GM12878 (cell line): Measurements from ENCODE around the gene GRK6. TPM values are rescaled to one million over a fixed set of nuclear protein-coding genes. Genes with fewer than 3 reads are reported as not detected.
A peak's percentile ranks its signal among the peaks of the same experiment; 100 is the strongest.

ENCODE experiments used
- ATAC-seq: fragments of 200-7000 bp; cut with Tn5 transposase; 3 replicates; pipeline ENCODE4 v1.9.1; 2020; ENCODE audit warnings: mild to moderate bottlenecking, moderate library complexity
- BruUV-seq: library from RNA; stranded (reverse); fragments of 400-500 nt; replicated peaks from 2 replicates; lab custom pipeline; 2021; lab: Mats Ljungman, UMichigan
- CTCF ChIA-PET: fragments of 300-600 bp; sonication (Branson Sonifier 250); formaldehyde crosslinking; extraction: SDS; loops from one replicate; lab custom pipeline; 2021; ENCODE audit warnings: inconsistent platforms; lab: Yijun Ruan, JAX
- POLR2A ChIA-PET: fragments of 350-600 bp; formaldehyde crosslinking; extraction: SDS; loops from one replicate; lab custom pipeline; 2021; ENCODE audit warnings: inconsistent platforms; lab: Charles Lee
- RAD21 ChIA-PET: fragments of 300-600 bp; sonication (Branson Sonifier 250); formaldehyde crosslinking; loops from one replicate; lab custom pipeline; 2023; ENCODE audit warnings: antibody characterized with exemption; ENCODE audit not compliant: unreplicated experiment; lab: Charles Lee
- SMC1A ChIA-PET: fragments of 300-600 bp; sonication (Branson Sonifier 250); formaldehyde crosslinking; loops from one replicate; lab custom pipeline; 2023; ENCODE audit not compliant: unreplicated experiment, uncharacterized antibody; lab: Charles Lee
- DNase-seq: peaks from one replicate; pipeline ENCODE4 v3.0.0-alpha.2; 2011; ENCODE audit warnings: low read depth, low spot score
- FAIRE-seq: peaks from 3 replicates; lab custom pipeline; 2011; peaks lifted over from hg19 to GRCh38; lab: Jason Lieb, UNC
- H2AFZ ChIP-seq: 2 replicates; pipeline ENCODE4 v1.6.0; 2011; ENCODE audit warnings: low read depth, low read length, control low read depth; ENCODE audit not compliant: control insufficient read depth
- H3K27ac ChIP-seq: 2 replicates; pipeline ENCODE4 v1.5.1; 2011; ENCODE audit warnings: control low read depth; ENCODE audit not compliant: control insufficient read depth, insufficient read depth
- H3K27me3 ChIP-seq, 2 experiments: replicated peaks in 1 of 2; 2 replicates each; pipeline versions ENCODE4 v1.6.0 to v1.6.1; 2011; ENCODE audit warnings: low read length in 1 of 2; ENCODE audit not compliant: control insufficient read depth in 2 of 2, insufficient read depth in 2 of 2
- H3K36me3 ChIP-seq, 2 experiments: 2 replicates each; pipeline ENCODE4 v1.5.1; 2011; ENCODE audit warnings: low read length in 1 of 2; ENCODE audit not compliant: control insufficient read depth in 2 of 2, insufficient read depth in 2 of 2
- H3K4me1 ChIP-seq: 2 replicates; pipeline ENCODE4 v1.6.1; 2011; ENCODE audit warnings: mild to moderate bottlenecking, low read length, moderate library complexity, mixed read lengths; ENCODE audit not compliant: control insufficient read depth, insufficient read depth
- H3K4me2 ChIP-seq: 2 replicates; pipeline ENCODE4 v1.6.0; 2011; ENCODE audit warnings: control low read depth; ENCODE audit not compliant: control insufficient read depth, insufficient read depth
- H3K4me3 ChIP-seq: fragments of 200-600 bp; sonication (generic); 2 replicates; pipeline ENCODE4 v1.5.1; 2016
- H3K79me2 ChIP-seq: 2 replicates; pipeline ENCODE4 v1.6.0; 2011; ENCODE audit warnings: low read length; ENCODE audit not compliant: control insufficient read depth, insufficient read depth
- H3K9ac ChIP-seq: 2 replicates; pipeline ENCODE4 v1.8.0; 2011; ENCODE audit warnings: low read length, control low read depth, mixed read lengths; ENCODE audit not compliant: control insufficient read depth, insufficient read depth
- H3K9me3 ChIP-seq: replicated peaks from 3 replicates; pipeline ENCODE4 v1.5.1; 2011; ENCODE audit warnings: mild to moderate bottlenecking, low read length; ENCODE audit not compliant: control insufficient read depth, insufficient read depth
- H4K20me1 ChIP-seq: 2 replicates; pipeline ENCODE4 v1.6.0; 2011; ENCODE audit not compliant: control insufficient read depth, insufficient read depth
- ASH2L ChIP-seq: fragments of 300-600, 200-600 bp; sonication (generic); IDR thresholded peaks from 2 replicates; pipeline ENCODE4 v1.6.1; 2017; ENCODE audit warnings: low read depth, mild to moderate bottlenecking, borderline replicate concordance
- CREM ChIP-seq: IDR thresholded peaks from 2 replicates; pipeline ENCODE4 v1.6.1; 2014; ENCODE audit warnings: antibody characterized with exemption, low read depth
- EED ChIP-seq: sonication (generic); IDR thresholded peaks from 2 replicates; pipeline ENCODE4 v1.6.1; 2016; ENCODE audit warnings: antibody characterized with exemption, low read depth
- MTA2 ChIP-seq: fragments of 450-650 bp; IDR thresholded peaks from 2 replicates; pipeline ENCODE4 v1.6.1; 2016; ENCODE audit warnings: low read depth, mild to moderate bottlenecking, moderate library complexity
- POLR2A ChIP-seq: IDR thresholded peaks from 2 replicates; pipeline ENCODE4 v1.6.1; 2011; ENCODE audit warnings: low read depth, mild to moderate bottlenecking, low read length
- POLR2AphosphoS5 ChIP-seq: IDR thresholded peaks from 2 replicates; pipeline ENCODE4 v1.6.1; 2011; ENCODE audit warnings: mild to moderate bottlenecking, low read length, inconsistent platforms
- RELA ChIP-seq: fragments of 450-650 bp; IDR thresholded peaks from 2 replicates; pipeline ENCODE4 v1.8.0; 2014; ENCODE audit warnings: borderline replicate concordance; ENCODE audit not compliant: partially characterized antibody
- RUNX3 ChIP-seq: IDR thresholded peaks from 2 replicates; pipeline ENCODE4 v1.6.1; 2012; ENCODE audit warnings: low read length, inconsistent platforms
- SIN3A ChIP-seq: IDR thresholded peaks from 2 replicates; pipeline ENCODE4 v1.6.1; 2012; ENCODE audit warnings: low read depth, low read length, improper control_type of control experiment
- TCF3 ChIP-seq: IDR thresholded peaks from 2 replicates; pipeline ENCODE4 v1.6.1; 2012; ENCODE audit warnings: low read depth, mild to moderate bottlenecking, low read length, borderline replicate concordance; ENCODE audit not compliant: insufficient read depth
- YY1 ChIP-seq: IDR thresholded peaks from 2 replicates; pipeline ENCODE4 v1.6.1; 2011; ENCODE audit warnings: low read depth, mild to moderate bottlenecking, low read length
- ZNF24 ChIP-seq: fragments of 450-650 bp; IDR thresholded peaks from 2 replicates; pipeline ENCODE4 v1.6.1; 2017; ENCODE audit warnings: antibody characterized with exemption, mild to moderate bottlenecking
- WGBS: methylation state at CpG from one replicate; pipeline ENCODE4 v1.1.6; 2016; ENCODE audit warnings: low lambda C conversion rate; ENCODE audit not compliant: insufficient replicate concordance, insufficient coverage; ENCODE audit errors: missing lambda C conversion rate; 5-methylcytosine and 5-hydroxymethylcytosine counted together
- in situ Hi-C: fragments of 300-500 bp; cut with MboI; formaldehyde crosslinking; loops from 9 replicates; pipeline ENCODE4 v1.14.3; 2018; ENCODE audit warnings: mixed read lengths
- intact Hi-C: fragments of 100-400 bp; cut with micrococcal nuclease; formaldehyde crosslinking; loops from one replicate; pipeline ENCODE4 v1.14.2; 2022; ENCODE audit not compliant: unreplicated experiment
- polyA plus RNA-seq, 11 experiments: library from polyadenylated mRNA; depleted of rRNA in 4 of 11; unstranded in 6 of 11; stranded (reverse) in 5 of 11; fragments of >200 nt; fragmentation: Nextera tagmentation in 4 of 11; fragmentation: Illumina TruSeq in 1 of 11; extraction: Ambion mirVana in 4 of 11; extraction: Trizol in 1 of 11; gene quantifications; 1 replicate in 1 of 11; 2 replicates in 10 of 11; pipeline versions ENCODE4 v1.2.1 to v1.2.3, GENCODE V29; 2011 to 2016; ENCODE audit warnings: inconsistent platforms in 2 of 11, missing spikeins in 2 of 11, low read depth in 1 of 11
- total RNA-seq, 4 experiments: library from RNA; depleted of rRNA in 3 of 4; stranded (reverse); fragments of >200 nt in 3 of 4; fragmentation: Illumina TruSeq in 1 of 4; extraction: Trizol in 1 of 4; gene quantifications; 2 replicates each; pipeline versions ENCODE4 v1.2.1 to v1.2.3, GENCODE V29; 2013 to 2021
- TF ChIP-seq, protein P1 (sequence below): fragments of 150-350 bp; IDR thresholded peaks from 2 replicates; pipeline ENCODE4 v1.6.1; 2014; ENCODE audit warnings: mild to moderate bottlenecking, low read depth, low read length
- TF ChIP-seq, protein P2 (sequence below): IDR thresholded peaks from 2 replicates; pipeline ENCODE4 v1.6.1; 2011; ENCODE audit warnings: borderline replicate concordance, low read depth, mild to moderate bottlenecking, moderate library complexity, low read length; ENCODE audit not compliant: insufficient read depth, poor library complexity, severe bottlenecking
- TF ChIP-seq, protein P3 (sequence below): fragments of 450-650 bp; IDR thresholded peaks from 2 replicates; pipeline ENCODE4 v1.6.1; 2016; ENCODE audit warnings: mild to moderate bottlenecking

GRK6 gene
- total and polyA plus RNA-seq, 10 of the 15 experiments (the other 5 are each of a cell fraction or from before 2014, with no cell fraction given) = 0.79 to 124 (median 41.6) TPM

DNA sequence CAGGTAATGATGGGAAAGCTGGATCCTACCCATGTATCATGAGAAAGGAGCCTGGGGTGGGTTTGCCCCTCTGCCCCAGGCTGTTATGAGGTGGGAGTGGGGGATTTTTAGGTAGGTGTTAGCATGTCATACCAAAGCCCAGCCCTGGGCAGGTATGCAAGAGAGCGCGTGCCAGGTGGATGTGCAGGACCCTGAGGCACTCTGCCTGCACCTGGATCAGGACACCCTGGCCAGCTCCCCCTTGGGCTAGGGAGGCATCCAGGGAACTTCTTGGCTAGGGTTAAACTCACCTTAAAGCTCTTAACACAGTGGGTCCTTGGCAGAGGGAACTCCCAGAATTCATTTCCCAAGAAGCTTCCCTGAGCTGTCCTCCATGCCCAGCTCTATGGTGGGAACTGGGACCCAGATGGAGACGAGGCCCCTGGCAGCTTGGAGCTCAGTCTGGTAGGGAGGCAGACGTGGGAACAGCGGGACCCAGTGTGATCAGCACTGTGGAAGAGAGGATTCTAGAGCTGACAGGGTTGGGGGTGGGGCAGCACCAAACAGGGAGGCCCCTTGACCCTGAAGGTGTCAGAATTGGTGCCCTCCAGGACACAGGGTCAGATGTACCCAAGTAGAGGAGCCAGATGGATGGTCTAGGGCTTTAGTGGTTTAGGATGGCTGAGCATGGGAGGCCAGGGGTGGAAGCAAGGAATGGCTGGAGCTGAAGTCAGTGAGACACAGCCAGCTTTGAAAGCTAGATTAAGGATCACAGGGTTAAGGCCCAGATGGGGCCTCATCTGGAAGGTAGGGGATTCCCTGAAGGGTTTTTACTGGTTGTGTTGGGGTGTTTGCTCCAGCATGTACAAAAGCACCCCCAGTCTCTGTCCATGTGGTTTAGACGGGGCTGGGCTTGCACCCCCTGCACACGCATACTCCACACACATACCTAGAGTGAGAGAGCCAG is 17.9 kb downstream of the GRK6 start (continued):
- TF ChIP-seq YY1 (0 out of 2 replicates have a peak, but pooled peaks have one; percentile 8), POLR2A (peak; percentile 64), SIN3A (no peak), TCF3 (0 out of 2 replicates have a peak, but pooled peaks have one; percentile 3), POLR2AphosphoS5 (peak; percentile 75)

DNA sequence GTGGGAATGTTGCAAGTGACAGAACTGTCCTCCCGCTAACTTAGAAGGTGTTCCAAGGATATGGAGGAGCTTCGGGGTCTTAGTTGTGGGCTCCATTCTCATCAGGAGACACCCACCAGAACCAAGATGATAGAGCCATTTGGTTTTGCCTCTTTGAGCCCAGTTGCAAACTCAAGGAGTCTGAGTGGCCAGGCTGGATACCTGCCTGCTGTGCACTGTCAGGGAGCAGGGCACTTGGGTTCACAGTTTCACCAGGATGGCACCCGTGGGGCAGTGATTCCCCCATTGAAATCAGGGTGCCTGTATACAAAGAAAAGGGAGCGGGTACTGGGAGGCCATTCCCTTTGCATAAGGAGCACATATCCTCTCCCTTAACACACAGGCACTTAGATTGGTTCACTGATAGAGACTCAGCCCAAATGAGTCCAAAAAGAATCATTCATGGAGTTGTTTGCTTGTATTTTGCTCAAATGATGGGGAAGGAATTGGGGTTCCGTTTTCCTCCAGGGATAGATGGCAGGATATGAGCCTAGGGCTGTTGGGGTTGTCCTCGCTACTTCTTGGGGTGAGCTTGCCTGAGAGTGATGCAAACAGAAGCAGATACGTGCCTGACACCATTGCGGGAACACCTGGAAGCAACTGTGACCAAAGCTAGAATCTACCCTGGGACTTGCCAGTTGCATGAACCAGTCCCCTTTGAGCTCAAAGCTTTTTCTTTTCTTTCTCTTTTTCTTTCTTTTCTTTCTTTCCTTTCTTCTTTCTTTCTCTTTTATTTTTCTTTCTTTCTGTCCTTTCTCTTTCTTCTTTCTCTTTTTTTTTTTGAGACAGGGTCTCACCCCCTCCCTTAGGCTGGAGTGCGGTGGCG is 18.8 kb downstream of the GRK6 start:
- WGBS = 25% methylated on average over 10 of the region's 10 CpGs
- H3K4me3 ChIP-seq = peak overlapping the region; percentile 78; the same call in 1 of the 2 replicates
- H3K36me3 ChIP-seq = peaks cover 0 to 9% of the 10 kb centered on the region in 2 experiments; a peak in 3 of 4 replicates
- H2AFZ ChIP-seq = no peak overlapping the region
- DNase-seq (no peak), FAIRE-seq (peak; percentile 66), ATAC-seq (no peak)
- ChIA-PET SMC1A (interaction anchor here (0.6 to 7.4 kb wide), 10 partner anchors 8 to 90 kb away, joined by 3 to 105 read pairs (median 6); partner anchors contain the start of genes GRK6 and PFN3), RAD21 (interaction anchor here (1.0 to 13.5 kb wide), 5 partner anchors 10 to 56 kb away, joined by 3 to 291 read pairs (median 24); partner anchors contain the start of gene GRK6), POLR2A (interaction anchor here (0.6 to 13.6 kb wide), 11 partner anchors 9 to 82 kb away, joined by 4 to 358 read pairs (median 6); partner anchors contain the start of gene GRK6), CTCF (interaction anchor here (0.7 to 16.4 kb wide), 14 partner anchors 9 to 135 kb away, joined by 3 to 391 read pairs (median 5); partner anchors contain the start of genes GRK6 and PFN3)
- H3K9me3 ChIP-seq = no peaks in the 10 kb centered on the region
- peak overlapping the region; percentile 79 for H3K27ac ChIP-seq
- H3K79me2 ChIP-seq = peaks cover 14% of the 10 kb centered on the region
- H3K27me3 ChIP-seq = no peaks in the 10 kb centered on the region
- no peaks in the 10 kb centered on the region for H4K20me1 ChIP-seq
- peak overlapping the region; percentile 81; the same call in 1 of the 2 replicates for H3K9ac ChIP-seq
- peaks cover 32% of the 10 kb centered on the region for H3K4me1 ChIP-seq
- intact Hi-C loops = no loop called here
- peak overlapping the region; percentile 99 for H3K4me2 ChIP-seq
- in situ Hi-C loops = loop anchor here (5.0 kb wide), 1 partner anchor 128 kb away; no protein-coding TSS in a partner anchor
- TSS peak; percentile 55 for BruUV-seq
- TF ChIP-seq RELA (no peak), ASH2L (no peak), ZNF24 (no peak), CREM (no peak), EED (peak; percentile 19; the same call in 1 of the 2 replicates), MTA2 (no peak), RUNX3 (no peak; the same call in 1 of the 2 replicates), TCF3 (0 out of 2 replicates have a peak, but pooled peaks have one; percentile 62)
- TF ChIP-seq, protein P1, sequence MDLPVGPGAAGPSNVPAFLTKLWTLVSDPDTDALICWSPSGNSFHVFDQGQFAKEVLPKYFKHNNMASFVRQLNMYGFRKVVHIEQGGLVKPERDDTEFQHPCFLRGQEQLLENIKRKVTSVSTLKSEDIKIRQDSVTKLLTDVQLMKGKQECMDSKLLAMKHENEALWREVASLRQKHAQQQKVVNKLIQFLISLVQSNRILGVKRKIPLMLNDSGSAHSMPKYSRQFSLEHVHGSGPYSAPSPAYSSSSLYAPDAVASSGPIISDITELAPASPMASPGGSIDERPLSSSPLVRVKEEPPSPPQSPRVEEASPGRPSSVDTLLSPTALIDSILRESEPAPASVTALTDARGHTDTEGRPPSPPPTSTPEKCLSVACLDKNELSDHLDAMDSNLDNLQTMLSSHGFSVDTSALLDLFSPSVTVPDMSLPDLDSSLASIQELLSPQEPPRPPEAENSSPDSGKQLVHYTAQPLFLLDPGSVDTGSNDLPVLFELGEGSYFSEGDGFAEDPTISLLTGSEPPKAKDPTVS = no peak
- TF ChIP-seq, protein P2, sequence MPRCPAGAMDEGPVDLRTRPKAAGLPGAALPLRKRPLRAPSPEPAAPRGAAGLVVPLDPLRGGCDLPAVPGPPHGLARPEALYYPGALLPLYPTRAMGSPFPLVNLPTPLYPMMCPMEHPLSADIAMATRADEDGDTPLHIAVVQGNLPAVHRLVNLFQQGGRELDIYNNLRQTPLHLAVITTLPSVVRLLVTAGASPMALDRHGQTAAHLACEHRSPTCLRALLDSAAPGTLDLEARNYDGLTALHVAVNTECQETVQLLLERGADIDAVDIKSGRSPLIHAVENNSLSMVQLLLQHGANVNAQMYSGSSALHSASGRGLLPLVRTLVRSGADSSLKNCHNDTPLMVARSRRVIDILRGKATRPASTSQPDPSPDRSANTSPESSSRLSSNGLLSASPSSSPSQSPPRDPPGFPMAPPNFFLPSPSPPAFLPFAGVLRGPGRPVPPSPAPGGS = peak; percentile 11
- TF ChIP-seq, protein P3, sequence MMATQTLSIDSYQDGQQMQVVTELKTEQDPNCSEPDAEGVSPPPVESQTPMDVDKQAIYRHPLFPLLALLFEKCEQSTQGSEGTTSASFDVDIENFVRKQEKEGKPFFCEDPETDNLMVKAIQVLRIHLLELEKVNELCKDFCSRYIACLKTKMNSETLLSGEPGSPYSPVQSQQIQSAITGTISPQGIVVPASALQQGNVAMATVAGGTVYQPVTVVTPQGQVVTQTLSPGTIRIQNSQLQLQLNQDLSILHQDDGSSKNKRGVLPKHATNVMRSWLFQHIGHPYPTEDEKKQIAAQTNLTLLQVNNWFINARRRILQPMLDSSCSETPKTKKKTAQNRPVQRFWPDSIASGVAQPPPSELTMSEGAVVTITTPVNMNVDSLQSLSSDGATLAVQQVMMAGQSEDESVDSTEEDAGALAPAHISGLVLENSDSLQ = no peak
